SU-DHL-6 (cell line): ENCODE data around the gene IQGAP3.

Experiments used
- H2AFZ ChIP-seq: fragments of 200-600 bp; sonication (generic); 2 replicates; pipeline ENCODE4 v1.6.1; 2014; ENCODE audit warnings: low read depth, mild to moderate bottlenecking, moderate library complexity, mixed read lengths, antibody characterized with exemption, low read length; ENCODE audit not compliant: severe bottlenecking
- H3F3A ChIP-seq: fragments of 200-600 bp; shearing (Covaris generic); 2 replicates; pipeline ENCODE4 v1.6.0; 2016; ENCODE audit warnings: antibody characterized with exemption, mild to moderate bottlenecking; ENCODE audit not compliant: insufficient read depth
- H3K27ac ChIP-seq: fragments of 200-600 bp; sonication (generic); 2 replicates; pipeline ENCODE4 v1.5.1; 2016; ENCODE audit warnings: low read depth, mild to moderate bottlenecking, low read length, moderate library complexity, mixed read lengths
- H3K27me3 ChIP-seq: fragments of 200-600 bp; sonication (generic), shearing (Covaris generic); 2 replicates; pipeline ENCODE4 v1.6.0; 2014; ENCODE audit warnings: mild to moderate bottlenecking, low read length
- H3K36me3 ChIP-seq: fragments of 200-600 bp; sonication (generic); 2 replicates; pipeline ENCODE4 v1.6.1; 2014; ENCODE audit warnings: mild to moderate bottlenecking, low read length, mixed read lengths
- H3K4me2 ChIP-seq: fragments of 300-600, 200-600 bp; shearing (Covaris generic), sonication (generic); 2 replicates; pipeline ENCODE4 v1.6.0; 2014; ENCODE audit warnings: low read length, low read depth, mild to moderate bottlenecking; ENCODE audit not compliant: poor library complexity, severe bottlenecking
- H3K4me3 ChIP-seq: fragments of 200-600 bp; sonication (generic); 2 replicates; pipeline ENCODE4 v1.5.1; 2014; ENCODE audit warnings: antibody characterized with exemption, low read length, mild to moderate bottlenecking, mixed read lengths; ENCODE audit not compliant: insufficient read depth, poor library complexity, severe bottlenecking
- H3K79me2 ChIP-seq: fragments of 200-600 bp; sonication (generic); 2 replicates; pipeline ENCODE4 v1.6.1; 2014; ENCODE audit warnings: mild to moderate bottlenecking, low read length, moderate library complexity; ENCODE audit not compliant: insufficient read depth
- H3K9ac ChIP-seq: fragments of 200-600 bp; sonication (generic); 2 replicates; pipeline ENCODE4 v1.7.0; 2014; ENCODE audit warnings: mild to moderate bottlenecking, low read length
- H3K9me2 ChIP-seq: fragments of 200-600 bp; sonication (generic); replicated peaks from 2 replicates; pipeline ENCODE4 v1.6.1; 2014; ENCODE audit warnings: low read length; ENCODE audit not compliant: insufficient read depth
- H3K9me3 ChIP-seq: fragments of 200-600 bp; sonication (generic); 2 replicates; pipeline ENCODE4 v1.6.1; 2014; ENCODE audit warnings: low read length, mixed read lengths; ENCODE audit not compliant: insufficient read depth
- H4K20me1 ChIP-seq: fragments of 200-600 bp; sonication (generic); 2 replicates; pipeline ENCODE4 v1.6.1; 2014; ENCODE audit warnings: low read depth, mild to moderate bottlenecking, antibody characterized with exemption, low read length, moderate library complexity, mixed read lengths
- CTCF ChIP-seq: fragments of 200-600 bp; sonication (generic); IDR thresholded peaks from one replicate; pipeline ENCODE4 v1.5.1; 2017; ENCODE audit warnings: antibody characterized with exemption, mild to moderate bottlenecking, low read length, moderate library complexity; ENCODE audit not compliant: insufficient read depth, poor library complexity, severe bottlenecking
- EZH2phosphoT487 ChIP-seq: fragments of 200-600 bp; sonication (generic), shearing (Covaris generic); conservative IDR thresholded peaks from 2 replicates; pipeline ENCODE4 v1.6.1; 2018; ENCODE audit warnings: mild to moderate bottlenecking, antibody characterized with exemption, low read length, moderate library complexity, mixed read lengths

IQGAP3 gene

GRCh38 chr1:156581661-156582387 lies 9.5 kb upstream of the IQGAP3 start:
- H3F3A ChIP-seq, result no peaks in the 10 kb centered on the region
- no peak overlapping the region for H2AFZ ChIP-seq
- no peak overlapping the region for H3K4me3 ChIP-seq
- H3K9me3 ChIP-seq, result no peaks in the 10 kb centered on the region
- H3K79me2 ChIP-seq, result no peaks in the 10 kb centered on the region
- H4K20me1 ChIP-seq, result no peaks in the 10 kb centered on the region
- no peaks in the 10 kb centered on the region for H3K9me2 ChIP-seq
- H3K4me2 ChIP-seq, result peak overlapping the region; percentile 31
- H3K9ac ChIP-seq, result peak overlapping the region; percentile 25; the same call in 1 of the 2 replicates
- H3K27ac ChIP-seq, result no peak overlapping the region
- no peaks in the 10 kb centered on the region for H3K36me3 ChIP-seq
- TF ChIP-seq EZH2phosphoT487 (no peak), CTCF (no peak)
- H3K27me3 ChIP-seq, result no peaks in the 10 kb centered on the region

- Histone ChIP-seq H3K79me2 (no peaks in the 10 kb centered on the region), H3K9me3 (no peaks in the 10 kb centered on the region), H2AFZ (no peak within 1 kb of the TSS), H3K9me2 (no peaks in the 10 kb centered on the region), H3K4me2 (no peak within 1 kb of the TSS), H3K36me3 (no peaks in the 10 kb centered on the region), H3K27me3 (no peaks in the 10 kb centered on the region), H3K4me3 (no peak within 1 kb of the TSS), H3K9ac (no peak within 1 kb of the TSS), H3K27ac (no peak within 1 kb of the TSS), H4K20me1 (no peaks in the 10 kb centered on the region), H3F3A (no peaks in the 10 kb centered on the region)
- TF ChIP-seq EZH2phosphoT487, result no peak
- TF ChIP-seq CTCF, result no peak
These were observed 7.1 kb upstream of the IQGAP3 start, which contains the start of gene TTC24 for GRCh38 chr1:156579472-156579871. Gene TTC24 (plus strand): TSS chr1:156579723. CDS start chr1:156581365, 1,642 bp downstream.

GRCh38 chr1:156578055-156578454 lies 5.7 kb upstream of the IQGAP3 start:
- H4K20me1 ChIP-seq, result no peaks in the 10 kb centered on the region
- no peaks in the 10 kb centered on the region for H3F3A ChIP-seq
- H3K4me3 ChIP-seq, result no peak overlapping the region
- TF ChIP-seq EZH2phosphoT487 (no peak), CTCF (no peak)
- no peaks in the 10 kb centered on the region for H3K27me3 ChIP-seq
- no peaks in the 10 kb centered on the region for H3K36me3 ChIP-seq
- H2AFZ ChIP-seq, result no peak overlapping the region
- H3K9me3 ChIP-seq, result no peaks in the 10 kb centered on the region
- H3K9ac ChIP-seq, result no peak overlapping the region
- no peaks in the 10 kb centered on the region for H3K9me2 ChIP-seq
- no peak overlapping the region for H3K27ac ChIP-seq
- H3K4me2 ChIP-seq, result no peak overlapping the region
- no peaks in the 10 kb centered on the region for H3K79me2 ChIP-seq
